GM18499 (cell line): ENCODE measurements around the gene DIPK1C.

ENCODE experiments used
- ATAC-seq: cut with Tn5 transposase; IDR thresholded peaks from one replicate; pipeline ENCODE4 v1.9.1; 2021; ENCODE audit warnings: moderate number of reproducible peaks; ENCODE audit not compliant: insufficient read depth, unreplicated experiment

Gene DIPK1C

DNA sequence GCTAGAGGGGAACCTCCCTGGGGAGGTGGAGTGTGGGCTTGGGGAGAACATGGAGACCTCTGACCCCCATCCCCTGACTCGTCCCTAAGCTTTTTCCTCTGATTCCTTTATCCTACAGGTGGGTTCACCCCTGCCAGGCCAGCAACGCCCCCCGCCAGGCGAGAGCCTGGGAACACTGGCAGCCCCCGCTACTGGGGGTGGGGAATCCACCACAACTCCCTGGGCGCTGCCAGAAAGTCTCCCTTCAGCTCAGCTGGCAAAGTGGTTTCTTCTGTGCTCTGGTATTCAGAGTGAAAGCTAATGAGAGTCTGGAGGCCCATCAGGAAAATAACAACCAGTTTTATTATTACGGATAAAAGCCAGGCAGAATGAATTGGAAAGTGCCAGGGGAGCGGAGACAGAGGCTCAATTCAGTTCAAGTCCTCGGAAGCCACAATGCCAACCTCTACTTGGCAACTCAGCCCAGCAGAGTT, 2.8 kb downstream of the DIPK1C start:
- no peak for ATAC-seq

DNA sequence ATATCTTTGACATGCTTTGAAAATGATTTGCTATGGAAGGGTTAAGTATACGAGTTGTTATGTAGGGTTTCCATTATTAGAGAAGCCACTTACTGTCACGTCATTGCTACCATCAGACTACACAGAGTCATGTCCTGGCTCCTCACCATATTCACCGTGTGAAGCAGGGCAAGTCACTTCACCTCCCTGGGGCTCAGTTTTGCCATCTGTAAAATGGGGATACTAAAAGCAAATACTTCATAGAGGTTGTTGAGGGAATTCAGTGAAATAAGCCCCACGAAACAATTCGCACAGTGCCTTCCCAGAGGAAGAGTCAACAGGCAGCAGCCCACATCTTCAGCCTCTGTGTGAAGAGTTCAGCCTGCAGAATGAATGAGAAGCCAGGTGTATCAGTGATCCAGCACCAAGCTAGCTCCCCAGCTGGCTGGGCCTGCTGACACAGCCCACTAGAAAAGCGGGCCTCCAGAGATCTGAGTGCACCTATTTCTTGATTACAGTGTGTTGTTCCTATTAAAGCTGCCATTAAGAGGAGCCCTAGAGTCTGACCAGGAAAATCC, 3.4 kb downstream of the DIPK1C start:
- ATAC-seq = no peak

DNA sequence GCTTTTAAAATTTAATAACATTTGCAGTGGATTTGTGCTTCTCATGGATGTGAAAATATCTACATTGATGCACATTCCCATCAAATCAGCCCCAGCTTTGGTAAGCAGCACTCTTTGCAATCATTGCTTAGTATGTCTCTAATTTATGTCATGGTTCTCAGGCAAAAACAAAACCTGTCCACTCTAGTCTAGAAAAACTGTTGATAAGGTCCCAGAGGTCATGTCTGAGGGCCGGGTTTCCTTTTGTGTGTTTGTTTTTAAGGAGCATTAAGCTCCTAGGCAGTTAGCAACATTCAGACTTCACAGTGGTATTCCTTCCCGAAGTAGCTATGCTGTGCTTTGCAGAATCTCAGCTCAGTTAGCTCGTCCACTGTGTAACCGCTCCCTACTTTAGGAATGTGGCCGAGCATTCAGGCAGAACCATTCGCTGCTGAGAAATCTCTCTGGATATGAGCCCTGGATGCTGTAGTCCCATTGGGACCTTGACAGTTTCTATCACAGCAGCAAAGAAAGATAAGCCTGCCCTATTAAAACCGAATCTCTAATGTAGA, 4.0 kb downstream of the DIPK1C start:
- no peak for ATAC-seq

DNA sequence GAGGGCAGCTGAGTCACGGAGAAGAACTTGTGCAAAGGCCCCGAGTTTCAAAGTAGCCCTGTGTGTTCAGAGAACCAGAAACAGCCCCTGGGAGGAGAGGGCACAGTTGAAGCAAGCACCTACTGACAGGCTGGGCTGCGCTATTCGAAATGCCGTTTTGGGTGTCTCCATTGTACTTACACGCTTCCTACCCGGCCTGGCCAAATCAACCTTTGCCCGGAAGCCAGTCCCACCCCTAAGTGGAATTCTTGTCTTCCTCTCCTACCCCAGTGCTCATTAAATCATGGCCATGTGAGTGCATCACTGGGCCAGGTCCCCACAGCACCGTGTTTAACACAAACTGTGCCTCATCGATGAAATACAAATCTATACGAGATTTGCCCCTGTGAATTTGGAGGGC, 6.0 kb downstream of the DIPK1C start:
- no peak for ATAC-seq

DNA sequence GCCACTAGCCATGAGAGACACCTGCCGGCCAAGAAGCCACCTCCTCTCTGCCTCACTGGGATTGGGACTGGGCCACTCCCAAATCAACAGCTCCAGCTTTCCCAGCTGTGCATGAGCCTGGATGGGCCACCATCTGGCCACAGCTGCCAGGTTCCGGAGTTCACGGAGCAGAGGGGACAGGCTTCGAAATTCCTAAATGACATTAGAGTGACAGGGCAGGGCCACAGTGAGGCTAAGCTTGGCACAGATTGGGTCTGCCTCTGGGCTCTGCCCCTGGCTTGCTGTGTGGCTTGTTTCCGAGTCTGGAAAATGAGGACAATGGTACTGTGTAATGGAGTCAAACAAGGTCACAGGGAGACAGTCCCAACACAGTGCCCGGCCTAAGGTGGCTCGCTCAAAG, 6.5 kb downstream of the DIPK1C start:
- no peak for ATAC-seq

DNA sequence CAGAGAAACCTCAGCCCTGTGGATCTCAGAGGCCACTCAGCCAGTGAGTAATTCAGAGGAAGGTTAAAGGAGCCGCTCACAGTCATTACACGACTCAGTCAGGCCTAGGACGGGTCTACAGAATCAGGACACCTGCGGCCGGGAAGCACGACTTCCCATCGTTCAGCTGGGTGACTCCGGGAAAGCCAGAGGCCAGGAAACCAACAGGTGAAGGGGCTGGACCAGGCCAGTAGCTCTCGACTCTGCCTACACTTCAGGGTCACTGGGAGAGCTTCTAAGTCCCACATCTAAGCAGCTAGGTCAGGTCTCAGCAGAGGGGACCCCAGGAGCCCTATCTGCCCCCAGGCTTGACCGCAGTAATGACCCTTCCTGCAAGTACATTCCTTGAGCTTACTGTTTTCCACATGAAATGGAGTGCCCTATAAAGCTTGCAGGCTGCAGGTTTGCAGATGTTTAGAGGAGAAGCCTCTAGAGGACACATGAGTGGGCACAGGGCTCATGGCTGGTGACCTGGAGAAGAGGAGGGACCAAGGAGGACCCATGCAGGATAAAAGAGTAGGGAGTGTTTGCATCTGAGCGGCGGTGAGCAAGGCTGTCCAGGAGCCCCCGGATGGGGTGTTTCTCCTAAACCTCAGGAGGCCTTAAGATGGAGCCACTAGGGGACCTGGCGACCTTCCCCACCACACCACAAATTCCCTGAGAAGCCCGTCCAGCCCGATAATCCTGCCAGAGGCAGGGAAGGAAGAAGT, 9.5 kb downstream of the DIPK1C start:
- no peak for ATAC-seq

DNA sequence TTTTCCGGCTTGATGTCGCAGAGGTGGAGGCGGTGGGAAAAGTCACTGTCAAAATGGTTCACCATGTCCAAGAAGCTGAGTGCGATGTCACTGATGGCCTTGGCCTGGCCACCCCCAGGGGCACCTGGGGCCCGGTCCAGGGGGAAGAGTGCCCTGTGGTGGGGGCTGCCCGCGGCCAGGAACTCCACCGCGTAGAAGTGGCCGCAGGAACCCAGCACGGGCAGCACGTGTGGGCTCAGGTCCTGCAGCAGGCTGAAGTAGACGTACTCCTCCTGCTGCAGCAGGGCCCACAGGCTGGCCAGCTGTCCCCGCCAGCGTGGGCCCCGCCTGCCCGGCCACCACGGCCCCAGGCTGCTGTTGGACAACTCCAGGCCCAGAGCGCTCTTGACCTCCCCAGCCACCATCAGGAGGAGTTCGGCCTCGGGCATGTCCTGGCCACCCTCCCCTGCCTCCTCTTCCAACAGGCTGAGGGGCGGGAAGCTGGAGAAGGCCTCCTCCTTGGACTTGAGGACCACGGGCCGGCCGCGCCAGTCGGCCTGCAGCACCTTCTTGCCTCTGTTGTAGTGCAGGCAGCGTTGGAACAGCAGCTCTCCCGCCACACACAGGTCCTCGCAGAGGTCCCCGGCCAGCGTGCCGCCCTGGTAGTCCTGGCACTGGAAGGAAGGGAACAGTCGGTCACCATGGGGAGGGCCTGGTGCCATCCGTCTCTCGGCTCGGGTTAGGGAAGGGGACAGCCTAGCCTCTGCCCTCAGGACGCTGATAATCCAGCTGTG, 10.3 kb downstream of the DIPK1C start:
- no peak for ATAC-seq

DNA sequence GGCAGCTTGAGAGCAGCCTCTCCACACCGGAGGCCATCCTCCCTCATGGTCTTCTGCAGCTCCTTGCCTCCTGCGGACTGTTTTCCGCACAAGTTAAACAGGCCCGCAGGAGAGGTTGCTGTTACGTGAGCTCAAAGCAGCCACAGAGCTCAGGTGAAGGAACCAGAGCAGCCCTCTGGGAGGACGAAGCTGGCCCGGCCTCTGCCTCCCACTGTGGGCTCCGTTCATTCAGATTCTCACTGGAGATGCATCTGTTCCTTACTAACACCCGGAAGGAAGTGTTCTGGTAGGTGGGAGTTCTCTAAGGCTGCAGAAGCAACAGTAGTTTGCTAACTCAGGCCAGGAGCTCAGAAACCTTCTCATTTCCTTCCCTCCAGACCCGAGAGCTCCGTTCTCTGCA, 10.9 kb downstream of the DIPK1C start:
- ATAC-seq = no peak

DNA sequence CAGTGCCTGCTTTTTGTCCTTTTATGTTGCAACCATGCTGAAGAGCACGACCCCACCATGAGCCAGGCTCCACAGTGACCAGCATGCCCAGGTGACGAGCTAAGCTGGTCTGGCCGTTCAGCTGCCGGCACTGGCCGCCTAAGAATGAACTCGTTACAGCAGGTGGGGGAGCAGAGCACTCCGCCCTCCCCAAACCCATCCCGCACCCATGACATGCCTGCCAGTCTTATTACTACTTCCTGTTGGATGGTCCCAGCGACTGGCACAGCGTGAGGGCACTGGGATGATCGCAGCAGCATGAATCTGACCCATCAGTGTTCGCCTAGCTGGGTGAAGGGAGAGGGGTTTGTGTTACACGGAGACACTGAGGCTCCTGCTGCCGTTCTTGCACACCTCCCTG, 11.5 kb downstream of the DIPK1C start:
- ATAC-seq = no peak

DNA sequence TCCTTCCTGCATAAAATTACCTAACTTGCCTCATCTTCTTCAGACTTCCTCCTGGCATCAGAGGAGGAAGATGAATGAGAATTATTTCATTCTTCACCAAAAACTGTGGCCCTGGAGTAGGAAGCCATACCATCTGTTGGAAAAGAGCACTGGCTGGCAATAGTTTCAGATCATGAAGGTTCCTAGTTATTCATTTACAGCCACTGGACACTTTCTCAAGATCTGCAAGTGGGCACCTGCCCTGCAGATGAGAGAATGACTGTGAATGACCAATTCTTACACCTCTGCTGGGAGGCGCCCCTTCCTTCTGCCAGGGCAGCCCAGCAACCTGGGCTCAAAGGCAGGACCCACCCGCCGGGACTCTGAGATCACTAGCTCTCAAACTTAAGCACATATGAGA, 13.0 kb downstream of the DIPK1C start:
- ATAC-seq = no peak

DNA sequence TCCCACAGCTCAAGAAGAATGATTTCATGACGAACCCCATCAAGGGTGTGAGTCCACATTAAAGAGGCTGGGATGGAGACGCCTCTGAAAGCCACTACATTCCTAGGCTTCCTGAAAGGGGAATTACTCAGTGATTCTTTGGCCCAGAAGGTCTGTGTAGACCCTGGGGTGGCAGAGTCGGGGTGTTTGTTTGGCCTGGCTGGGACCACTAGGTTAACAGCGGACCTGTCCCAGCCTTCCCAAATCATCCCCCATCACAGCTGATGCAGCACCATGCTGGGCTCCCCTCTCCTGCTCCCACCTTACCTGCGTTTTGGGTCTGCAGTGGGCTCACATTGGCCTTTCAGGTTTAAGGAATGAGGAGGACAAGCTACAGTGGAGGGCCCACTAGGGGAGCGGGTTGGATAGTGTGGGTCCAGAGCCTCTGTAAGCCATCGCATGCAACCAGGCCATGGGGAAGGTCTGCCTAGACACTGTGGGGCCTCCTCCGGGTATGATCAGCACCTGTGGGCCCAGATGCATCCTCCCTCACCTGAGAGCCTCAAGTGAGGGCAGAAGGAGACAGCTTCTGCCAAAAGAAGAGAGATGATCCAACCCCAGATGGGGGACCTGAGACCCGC, 16.2 kb downstream of the DIPK1C start:
- ATAC-seq = no peak

DNA sequence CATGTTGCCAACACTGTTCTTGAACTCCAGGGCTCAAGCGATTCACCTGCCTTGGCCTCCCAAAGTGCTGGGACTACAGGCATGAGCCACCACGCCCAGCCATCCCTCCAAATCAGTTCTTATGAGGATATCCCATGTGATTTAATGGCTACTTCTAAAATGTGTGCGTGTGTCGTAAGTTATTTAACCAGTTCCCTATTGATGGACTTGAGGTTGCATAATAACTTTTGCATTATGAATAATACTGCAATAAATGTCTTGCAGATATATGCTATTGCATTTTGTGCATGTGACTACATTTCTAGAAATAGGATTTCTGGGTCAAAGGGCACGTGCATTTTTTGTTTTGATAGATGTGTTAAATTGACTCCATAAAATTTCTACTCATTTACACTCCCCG, 19.0 kb downstream of the DIPK1C start:
- no peak for ATAC-seq

DNA sequence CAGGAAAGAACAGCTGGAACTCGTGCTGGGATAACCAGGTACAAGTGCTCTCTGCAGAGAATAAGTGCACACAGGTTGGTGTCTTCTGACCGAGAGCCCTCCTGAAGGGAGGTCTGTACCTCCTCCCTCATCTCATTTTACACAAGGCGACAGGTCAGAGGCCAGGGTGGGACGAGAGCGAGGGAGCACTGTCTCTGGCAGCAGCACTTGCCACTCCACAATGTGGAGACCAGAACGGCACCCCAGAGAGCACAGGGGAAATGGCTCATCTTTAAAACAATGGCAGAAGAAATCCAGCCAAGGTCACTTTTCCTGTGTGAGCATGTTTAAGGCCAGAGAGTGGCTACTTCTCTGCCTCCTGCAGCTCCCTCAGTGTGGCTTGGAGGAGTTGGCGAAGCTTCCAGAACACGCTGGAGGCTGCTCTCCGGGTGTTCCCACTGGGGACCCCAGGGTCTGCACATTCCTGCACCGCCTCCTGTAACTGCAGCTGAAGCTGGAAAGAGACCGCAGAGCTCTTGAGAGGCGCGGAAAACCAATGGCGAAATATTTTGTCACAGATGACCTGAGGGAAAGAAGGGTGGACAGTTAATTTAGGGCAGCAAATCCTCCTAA, 20.8 kb downstream of the DIPK1C start:
- no peak for ATAC-seq

DNA sequence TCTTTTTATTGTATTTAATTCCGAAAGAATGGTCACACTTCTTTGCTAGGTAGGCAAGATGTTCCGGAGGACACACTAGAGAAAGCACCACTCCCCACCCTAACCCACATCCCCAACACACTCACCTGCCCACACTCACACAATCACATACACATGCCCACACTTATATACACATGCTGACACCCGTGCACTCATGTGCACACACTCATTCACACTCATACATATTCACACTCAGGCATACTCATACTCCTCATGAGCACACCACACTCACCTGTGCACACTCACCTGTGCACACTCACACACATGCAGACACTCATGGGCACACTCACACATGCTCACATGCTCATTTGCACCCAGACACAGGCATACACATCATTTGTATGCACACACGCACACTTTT, 21.4 kb downstream of the DIPK1C start:
- ATAC-seq = no peak

DNA sequence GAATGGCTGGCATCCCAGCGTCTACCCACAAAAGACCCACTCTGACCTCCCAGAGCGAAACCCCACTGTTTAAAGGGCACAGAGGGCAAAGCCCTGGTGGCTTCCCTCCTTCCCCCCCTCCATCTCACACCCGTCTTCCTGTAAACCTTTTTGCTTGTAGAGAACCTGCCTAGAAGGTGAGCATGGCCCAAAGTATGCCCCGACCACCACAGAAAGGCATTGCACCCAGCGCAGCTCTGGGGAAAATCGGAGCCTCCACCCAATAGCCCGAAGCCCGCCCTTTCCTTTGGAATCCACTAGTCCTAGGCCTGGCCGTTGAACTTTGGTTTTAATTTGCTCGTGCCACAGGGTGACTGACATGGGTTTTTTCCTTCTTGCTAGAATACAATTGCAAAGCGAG, 22.6 kb downstream of the DIPK1C start:
- no peak for ATAC-seq

DNA sequence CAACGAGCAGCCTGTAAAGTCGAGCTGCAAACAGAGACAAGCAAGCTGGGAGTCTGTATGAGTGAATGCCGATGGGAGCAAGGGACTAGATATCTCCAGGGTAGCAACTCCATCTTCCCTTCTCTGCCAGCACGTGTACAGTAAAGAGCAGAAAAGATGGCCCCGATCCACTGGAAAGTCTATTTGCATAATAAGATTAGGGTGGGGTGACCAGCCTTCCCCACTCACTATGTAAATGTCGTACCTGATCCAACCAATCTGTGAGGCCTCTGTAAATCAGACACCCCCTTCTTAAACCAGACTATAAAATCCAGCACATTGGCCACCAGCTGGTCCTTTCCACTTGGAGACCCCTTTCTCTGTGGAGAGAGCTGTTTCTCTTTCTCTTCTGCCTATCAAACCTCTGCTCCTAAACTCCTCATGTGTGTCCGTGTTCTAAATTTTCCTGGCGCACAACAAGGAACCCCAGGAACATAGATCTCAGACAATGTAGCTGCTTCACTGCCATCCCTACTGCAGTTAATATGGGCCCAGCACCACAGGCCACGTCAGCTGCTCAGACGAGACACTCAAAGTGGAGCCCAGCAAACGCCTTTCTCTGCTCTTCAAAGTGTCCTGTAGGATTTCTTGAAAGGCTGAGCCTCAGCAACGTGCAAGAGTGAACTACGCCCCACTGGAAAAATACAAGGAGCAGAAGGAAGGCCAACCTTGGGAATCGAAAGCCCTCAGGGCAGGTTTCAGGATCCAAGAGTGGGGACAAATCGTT, 26.1 kb downstream of the DIPK1C start:
- no peak for ATAC-seq

DNA sequence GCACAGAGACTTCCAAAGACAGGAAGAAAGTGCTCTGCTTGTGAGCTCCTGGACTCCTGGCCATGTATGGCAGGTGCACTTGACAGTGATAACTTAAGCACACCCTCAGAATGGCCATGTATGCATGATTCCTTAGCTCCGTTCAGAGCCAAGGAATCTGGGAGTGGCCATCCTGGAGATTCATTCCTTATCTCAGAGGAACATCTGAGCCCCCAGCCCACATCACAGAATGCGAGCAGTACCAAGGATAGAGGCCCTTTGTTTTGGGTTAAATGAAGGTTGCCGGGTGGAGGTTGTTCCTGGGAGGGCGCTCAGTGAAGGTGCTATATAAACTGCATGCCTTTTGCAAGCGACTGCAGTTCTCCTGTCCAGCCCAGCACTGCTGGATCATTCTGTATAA, 26.9 kb downstream of the DIPK1C start:
- ATAC-seq = no peak

DNA sequence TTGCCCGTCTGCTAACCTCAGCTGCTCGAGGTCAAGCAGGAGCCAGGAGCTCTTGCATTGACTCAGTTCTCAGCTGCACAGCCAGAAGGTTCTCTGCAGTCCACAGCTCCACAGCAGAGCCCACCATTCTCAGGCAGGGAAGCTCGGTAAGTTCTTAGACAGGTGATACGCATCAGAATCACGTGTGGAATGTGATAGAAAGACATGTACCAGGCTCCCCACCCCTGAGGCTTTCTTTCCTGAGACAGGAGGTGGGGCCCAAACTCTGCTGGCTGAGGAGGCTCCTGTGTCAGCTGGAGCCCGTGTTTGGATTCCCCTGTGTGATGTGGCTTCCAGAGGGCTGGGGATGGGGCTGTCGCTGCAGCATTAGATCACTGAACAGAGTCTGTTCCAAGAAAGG, 28.0 kb downstream of the DIPK1C start:
- ATAC-seq = no peak

DNA sequence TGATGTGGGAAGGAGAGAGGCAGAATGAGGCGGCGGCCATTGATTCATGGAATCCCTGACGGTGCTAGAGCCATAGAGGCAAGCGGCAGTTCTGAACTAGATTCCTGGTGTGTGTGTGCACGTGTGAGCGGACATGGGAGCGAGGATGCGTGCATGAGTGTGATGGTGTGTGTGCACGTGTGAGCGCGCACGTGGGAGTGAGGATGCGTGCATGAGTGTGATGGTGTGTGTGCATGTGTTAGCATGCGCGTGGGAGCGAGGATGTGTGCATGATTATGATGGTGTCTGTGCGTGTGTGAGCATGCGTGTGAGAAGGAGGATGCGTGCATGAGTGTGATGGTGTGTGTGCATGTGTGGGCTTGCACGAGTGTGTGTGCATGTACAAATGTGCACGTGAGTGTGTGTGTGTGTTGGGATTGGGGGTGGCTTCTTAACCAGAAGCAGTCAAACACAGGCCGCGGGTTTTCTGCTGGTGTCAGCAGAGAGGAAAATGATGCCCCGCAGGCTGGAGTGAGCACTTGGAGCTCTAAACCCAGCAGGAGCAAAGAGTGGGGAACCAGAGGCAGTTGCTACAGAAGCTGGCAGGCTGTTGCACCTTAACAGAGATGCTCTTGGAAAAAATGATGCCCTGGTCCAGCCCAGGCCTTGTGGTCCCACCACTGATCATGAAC, 29.5 kb downstream of the DIPK1C start:
- ATAC-seq = no peak
